Ishikawa (cell line): ENCODE data around the gene CD34.

ENCODE experiments used
- NFIC ChIP-seq: IDR thresholded peaks from 2 replicates; pipeline ENCODE4 v1.6.1; 2012
- RAD21 ChIP-seq: IDR thresholded peaks from 2 replicates; pipeline ENCODE4 v1.6.1; 2012; ENCODE audit warnings: low read depth
- TAF1 ChIP-seq: IDR thresholded peaks from 2 replicates; pipeline ENCODE4 v1.6.1; 2012; ENCODE audit warnings: low read depth, mild to moderate bottlenecking
- YY1 ChIP-seq: IDR thresholded peaks from 2 replicates; pipeline ENCODE4 v1.6.1; 2012; ENCODE audit warnings: low read depth

- no peak for TF ChIP-seq YY1
- TF ChIP-seq RAD21: no peak
- no peak for TF ChIP-seq NFIC
- TF ChIP-seq TAF1: no peak
Measured at GRCh38 chr1:207887542-207888201, 23.3 kb downstream of the CD34 start.
